Cardiac fibroblast (primary cell): ENCODE measurements around the gene TLR4.

Experiments used
- DNase-seq, 2 donors: peaks; one replicate each; pipeline versions ENCODE4 v3.0.0 to v3.0.0-alpha.2; 2010; ENCODE audit warnings: low read depth in 2 of 2
- H3K4me3 ChIP-seq, 2 donors: replicated peaks in 1 of 2; 1 replicate in 1 of 2; 2 replicates in 1 of 2; pipeline ENCODE4 v1.5.1; 2011; ENCODE audit warnings: low read depth in 2 of 2, low read length in 2 of 2, mild to moderate bottlenecking in 2 of 2, moderate library complexity in 1 of 2
- CTCF ChIP-seq: IDR thresholded peaks from one replicate; pipeline ENCODE4 v1.5.1; 2011; ENCODE audit warnings: low read depth, mild to moderate bottlenecking, low read length, inconsistent platforms

TLR4 gene

GRCh38 chr9:117691367-117691766 is 12.8 kb upstream of the TLR4 start:
- peak in 1 of 2 donors; percentile 40 for DNase-seq
- H3K4me3 ChIP-seq, result no peak overlapping the region
- no peak for TF ChIP-seq CTCF

- TF ChIP-seq CTCF, result no peak
- peak in 1 of 2 donors; percentile 92 for DNase-seq
- H3K4me3 ChIP-seq, result no peak overlapping the region
These were observed 8.0 kb upstream of the TLR4 start for GRCh38 chr9:117696154-117696553.

- no peak overlapping the region for H3K4me3 ChIP-seq
- TF ChIP-seq CTCF, result no peak
- DNase-seq, result no peak
These were observed 7.2 kb upstream of the TLR4 start for GRCh38 chr9:117697046-117697445.

GRCh38 chr9:117703537-117703936 is 666 bp upstream of the TLR4 start:
- DNase-seq, result no peak
- H3K4me3 ChIP-seq, result peak overlapping the region in 1 of 2 donors; percentile 61
- TF ChIP-seq CTCF, result no peak

GRCh38 chr9:117704597-117704996 is 394 bp downstream of the TLR4 start:
- DNase-seq, result peak in 1 of 2 donors; percentile 31
- H3K4me3 ChIP-seq, result peak overlapping the region; percentile 47 to 61
- no peak for TF ChIP-seq CTCF

GRCh38 chr9:117705386-117705785 is 1.2 kb downstream of the TLR4 start:
- DNase-seq, result no peak
- peak overlapping the region; percentile 47 to 61 for H3K4me3 ChIP-seq
- no peak for TF ChIP-seq CTCF

GRCh38 chr9:117706421-117707116 is 2.4 kb downstream of the TLR4 start:
- H3K4me3 ChIP-seq, result peak overlapping the region; percentile 12 to 61

More at GRCh38 chr9:117706421-117707116, 2.4 kb downstream of the TLR4 start:
- DNase-seq, result peak; percentile 27 to 36
- TF ChIP-seq CTCF, result no peak
